K562 (cell line): ENCODE measurements around the gene MAP3K4. TPM values are rescaled to one million over a fixed set of nuclear protein-coding genes. Genes with fewer than 3 reads are reported as not detected.

Source experiments
- BMI1 ChIP-seq: fragments of 150-350 bp; IDR thresholded peaks from 2 replicates; pipeline ENCODE4 v1.6.1; 2014; ENCODE audit warnings: low read length
- BRD4 ChIP-seq: fragments of 200-600 bp; sonication (generic); IDR thresholded peaks from 2 replicates; pipeline ENCODE4 v1.6.1; 2017; ENCODE audit warnings: inconsistent platforms
- CBFA2T2 ChIP-seq: fragments of 450-650 bp; conservative IDR thresholded peaks from 2 replicates; pipeline ENCODE4 v1.6.1; 2017; ENCODE audit warnings: mild to moderate bottlenecking
- CBX3 ChIP-seq, 2 experiments: IDR thresholded peaks; 1 replicate in 1 of 2; 2 replicates in 1 of 2; pipeline ENCODE4 v1.6.1; 2012; ENCODE audit warnings: inconsistent platforms in 2 of 2, low read length in 2 of 2, borderline replicate concordance in 1 of 2, control low read depth in 1 of 2
- HDAC6 ChIP-seq: IDR thresholded peaks from 2 replicates; pipeline ENCODE4 v1.6.1; 2012; ENCODE audit warnings: low read depth, mild to moderate bottlenecking, control low read depth, inconsistent platforms, low read length, moderate library complexity
- MIER1 ChIP-seq: fragments of 450-650 bp; IDR thresholded peaks from 2 replicates; pipeline ENCODE4 v1.6.1; 2016; ENCODE audit warnings: antibody characterized with exemption, mild to moderate bottlenecking, low read depth
- RHOXF2B ChIP-seq: fragments of 250-450 bp; sonication (Bioruptor Pico); conservative IDR thresholded peaks from 2 replicates; pipeline ENCODE4 v1.5.1; 2021
- SETDB1 ChIP-seq: IDR thresholded peaks from one replicate; pipeline ENCODE4 v1.6.1; 2012; ENCODE audit warnings: low read length, control low read depth, inconsistent platforms
- SRSF9 ChIP-seq: fragments of 200-400 bp; formaldehyde crosslinking; IDR thresholded peaks from 2 replicates; pipeline ENCODE4 v1.6.1; 2017; ENCODE audit warnings: low read depth, low read length, borderline replicate concordance
- THRAP3 ChIP-seq: fragments of 450-650 bp; IDR thresholded peaks from 2 replicates; pipeline ENCODE4 v1.6.1; 2016; ENCODE audit warnings: mild to moderate bottlenecking, inconsistent platforms, borderline replicate concordance
- ZNF589 ChIP-seq: fragments of 200-800 bp; sonication (Bioruptor generic); IDR thresholded peaks from 2 replicates; pipeline ENCODE4 v1.6.1; 2016; ENCODE audit warnings: low read depth, missing genetic modification characterization, missing compliant biosample characterization
- ZNF644 ChIP-seq: fragments of 200-800 bp; sonication (Bioruptor generic); IDR thresholded peaks from 2 replicates; pipeline ENCODE4 v1.6.1; 2016; ENCODE audit warnings: low read depth, missing genetic modification characterization, missing compliant biosample characterization
- ZNF830 ChIP-seq: fragments of 250-450 bp; sonication (Bioruptor Pico); IDR thresholded peaks from 2 replicates; pipeline ENCODE4 v1.5.0; 2021; ENCODE audit warnings: mild to moderate bottlenecking
- polyA plus RNA-seq, 8 experiments: library from polyadenylated mRNA; depleted of rRNA in 4 of 8; stranded (reverse) in 5 of 8; unstranded in 3 of 8; fragments of >200 nt; fragmentation: Nextera tagmentation in 2 of 8; fragmentation: Illumina TruSeq in 1 of 8; extraction: Ambion mirVana in 2 of 8; extraction: Trizol in 1 of 8; gene quantifications; 2 replicates each; pipeline versions ENCODE4 v1.2.1 to v1.2.3, GENCODE V29; 2011 to 2014; ENCODE audit warnings: inconsistent platforms in 1 of 8, missing spikeins in 1 of 8
- total RNA-seq, 7 experiments: library from RNA; depleted of rRNA in 6 of 7; stranded (reverse); fragments of >200 nt in 6 of 7; fragmentation: Illumina TruSeq in 2 of 7; extraction: Trizol in 2 of 7; gene quantifications; 2 replicates each; pipeline versions ENCODE4 v1.2.1 to v1.2.3, GENCODE V29; 2011 to 2021; ENCODE audit warnings: low replicate concordance in 1 of 7
- TF ChIP-seq, protein P1 (sequence below): fragments of 450-650 bp; IDR thresholded peaks from 2 replicates; pipeline ENCODE4 v1.6.1; 2016; ENCODE audit warnings: borderline replicate concordance
- TF ChIP-seq, protein P2 (sequence below): fragments of 450-650 bp; conservative IDR thresholded peaks from 2 replicates; pipeline ENCODE4 v1.6.1; 2016; ENCODE audit warnings: missing genetic modification characterization, low read depth, mild to moderate bottlenecking, missing compliant biosample characterization, moderate library complexity
- TF ChIP-seq, protein P3 (sequence below): sonication (generic); formaldehyde crosslinking; IDR thresholded peaks from 2 replicates; pipeline ENCODE4 v1.4.0; 2020; ENCODE audit warnings: mild to moderate bottlenecking, missing genetic modification reagents
- TF ChIP-seq, protein P4 (sequence below): sonication (generic); formaldehyde crosslinking; IDR thresholded peaks from 2 replicates; pipeline ENCODE4 v1.8.0; 2023; ENCODE audit warnings: missing genetic modification reagents, mild to moderate bottlenecking, borderline replicate concordance

MAP3K4 gene
- total and polyA plus RNA-seq, 9 of the 15 experiments (the other 6 are each of a cell fraction or from before 2014, with no cell fraction given), result 21.0 to 77.2 (median 48.9) TPM

DNA sequence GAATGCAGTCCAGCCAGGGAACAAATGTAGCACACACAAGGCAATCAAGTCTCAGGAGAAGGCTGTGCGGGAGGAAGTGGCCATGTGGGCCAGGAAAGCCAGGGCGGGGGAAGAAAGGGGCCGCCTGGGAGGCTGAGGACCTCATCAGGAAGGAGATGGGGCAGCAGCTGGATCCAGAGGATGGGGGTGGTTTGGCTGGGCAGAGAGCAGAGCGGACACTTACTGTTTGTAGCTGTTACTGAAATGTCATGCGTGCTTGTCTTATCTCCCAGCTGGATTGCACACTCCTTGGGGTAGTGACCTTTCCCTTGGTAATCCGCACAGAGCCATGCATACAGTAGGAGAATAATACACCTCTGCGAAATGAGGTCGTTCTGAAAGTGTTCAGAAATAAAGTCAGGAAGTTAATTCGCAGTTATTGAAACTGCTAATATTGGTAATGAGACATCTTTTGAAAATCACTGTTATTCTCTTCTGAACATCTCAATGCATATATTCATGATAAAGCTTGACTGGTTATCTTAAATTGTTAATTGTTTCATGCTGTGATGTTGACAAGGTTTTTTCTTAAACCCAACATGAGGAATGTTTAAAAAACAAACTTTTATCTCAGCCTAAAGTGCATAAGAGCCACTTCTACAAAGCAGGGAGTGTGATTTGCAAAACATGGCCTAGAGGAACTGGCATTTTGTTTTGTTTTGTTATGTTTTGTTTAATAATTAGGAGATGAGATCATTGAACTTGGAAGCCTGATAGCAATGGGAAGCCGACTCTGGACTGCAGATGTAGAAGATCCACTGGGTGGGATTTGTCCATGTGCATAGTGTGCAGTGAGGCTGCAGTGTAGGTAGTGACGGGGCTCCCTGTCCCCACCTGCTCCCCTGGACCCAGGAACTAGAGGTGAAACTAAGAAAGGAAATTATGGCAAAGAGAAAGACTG, 18.0 kb upstream of the MAP3K4 start (continued):
- TF ChIP-seq, protein P1, sequence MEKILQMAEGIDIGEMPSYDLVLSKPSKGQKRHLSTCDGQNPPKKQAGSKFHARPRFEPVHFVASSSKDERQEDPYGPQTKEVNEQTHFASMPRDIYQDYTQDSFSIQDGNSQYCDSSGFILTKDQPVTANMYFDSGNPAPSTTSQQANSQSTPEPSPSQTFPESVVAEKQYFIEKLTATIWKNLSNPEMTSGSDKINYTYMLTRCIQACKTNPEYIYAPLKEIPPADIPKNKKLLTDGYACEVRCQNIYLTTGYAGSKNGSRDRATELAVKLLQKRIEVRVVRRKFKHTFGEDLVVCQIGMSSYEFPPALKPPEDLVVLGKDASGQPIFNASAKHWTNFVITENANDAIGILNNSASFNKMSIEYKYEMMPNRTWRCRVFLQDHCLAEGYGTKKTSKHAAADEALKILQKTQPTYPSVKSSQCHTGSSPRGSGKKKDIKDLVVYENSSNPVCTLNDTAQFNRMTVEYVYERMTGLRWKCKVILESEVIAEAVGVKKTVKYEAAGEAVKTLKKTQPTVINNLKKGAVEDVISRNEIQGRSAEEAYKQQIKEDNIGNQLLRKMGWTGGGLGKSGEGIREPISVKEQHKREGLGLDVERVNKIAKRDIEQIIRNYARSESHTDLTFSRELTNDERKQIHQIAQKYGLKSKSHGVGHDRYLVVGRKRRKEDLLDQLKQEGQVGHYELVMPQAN, result no peak
- TF ChIP-seq CBX3 (IDR thresholded peaks at IDR 0.05; ENCODE audit: borderline replicate concordance in 1 of 2, low read length in 2 of 2) (no peak; a peak in 1 of 3 replicates), ZNF830 (CRISPR knock-in tag) (no peak), RHOXF2B (CRISPR knock-in tag) (no peak), BMI1 (no peak), THRAP3 (no peak), ZNF644 (no peak), HDAC6 (no peak), MIER1 (no peak), ZNF589 (CRISPR knock-in tag) (no peak), CBFA2T2 (peak; percentile 61), SRSF9 (no peak), BRD4 (no peak), SETDB1 (no peak)
- TF ChIP-seq, protein P2, sequence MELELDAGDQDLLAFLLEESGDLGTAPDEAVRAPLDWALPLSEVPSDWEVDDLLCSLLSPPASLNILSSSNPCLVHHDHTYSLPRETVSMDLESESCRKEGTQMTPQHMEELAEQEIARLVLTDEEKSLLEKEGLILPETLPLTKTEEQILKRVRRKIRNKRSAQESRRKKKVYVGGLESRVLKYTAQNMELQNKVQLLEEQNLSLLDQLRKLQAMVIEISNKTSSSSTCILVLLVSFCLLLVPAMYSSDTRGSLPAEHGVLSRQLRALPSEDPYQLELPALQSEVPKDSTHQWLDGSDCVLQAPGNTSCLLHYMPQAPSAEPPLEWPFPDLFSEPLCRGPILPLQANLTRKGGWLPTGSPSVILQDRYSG, result no peak
- TF ChIP-seq, protein P3, sequence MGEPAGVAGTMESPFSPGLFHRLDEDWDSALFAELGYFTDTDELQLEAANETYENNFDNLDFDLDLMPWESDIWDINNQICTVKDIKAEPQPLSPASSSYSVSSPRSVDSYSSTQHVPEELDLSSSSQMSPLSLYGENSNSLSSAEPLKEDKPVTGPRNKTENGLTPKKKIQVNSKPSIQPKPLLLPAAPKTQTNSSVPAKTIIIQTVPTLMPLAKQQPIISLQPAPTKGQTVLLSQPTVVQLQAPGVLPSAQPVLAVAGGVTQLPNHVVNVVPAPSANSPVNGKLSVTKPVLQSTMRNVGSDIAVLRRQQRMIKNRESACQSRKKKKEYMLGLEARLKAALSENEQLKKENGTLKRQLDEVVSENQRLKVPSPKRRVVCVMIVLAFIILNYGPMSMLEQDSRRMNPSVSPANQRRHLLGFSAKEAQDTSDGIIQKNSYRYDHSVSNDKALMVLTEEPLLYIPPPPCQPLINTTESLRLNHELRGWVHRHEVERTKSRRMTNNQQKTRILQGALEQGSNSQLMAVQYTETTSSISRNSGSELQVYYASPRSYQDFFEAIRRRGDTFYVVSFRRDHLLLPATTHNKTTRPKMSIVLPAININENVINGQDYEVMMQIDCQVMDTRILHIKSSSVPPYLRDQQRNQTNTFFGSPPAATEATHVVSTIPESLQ (CRISPR knock-in tag), result no peak
- TF ChIP-seq, protein P4, sequence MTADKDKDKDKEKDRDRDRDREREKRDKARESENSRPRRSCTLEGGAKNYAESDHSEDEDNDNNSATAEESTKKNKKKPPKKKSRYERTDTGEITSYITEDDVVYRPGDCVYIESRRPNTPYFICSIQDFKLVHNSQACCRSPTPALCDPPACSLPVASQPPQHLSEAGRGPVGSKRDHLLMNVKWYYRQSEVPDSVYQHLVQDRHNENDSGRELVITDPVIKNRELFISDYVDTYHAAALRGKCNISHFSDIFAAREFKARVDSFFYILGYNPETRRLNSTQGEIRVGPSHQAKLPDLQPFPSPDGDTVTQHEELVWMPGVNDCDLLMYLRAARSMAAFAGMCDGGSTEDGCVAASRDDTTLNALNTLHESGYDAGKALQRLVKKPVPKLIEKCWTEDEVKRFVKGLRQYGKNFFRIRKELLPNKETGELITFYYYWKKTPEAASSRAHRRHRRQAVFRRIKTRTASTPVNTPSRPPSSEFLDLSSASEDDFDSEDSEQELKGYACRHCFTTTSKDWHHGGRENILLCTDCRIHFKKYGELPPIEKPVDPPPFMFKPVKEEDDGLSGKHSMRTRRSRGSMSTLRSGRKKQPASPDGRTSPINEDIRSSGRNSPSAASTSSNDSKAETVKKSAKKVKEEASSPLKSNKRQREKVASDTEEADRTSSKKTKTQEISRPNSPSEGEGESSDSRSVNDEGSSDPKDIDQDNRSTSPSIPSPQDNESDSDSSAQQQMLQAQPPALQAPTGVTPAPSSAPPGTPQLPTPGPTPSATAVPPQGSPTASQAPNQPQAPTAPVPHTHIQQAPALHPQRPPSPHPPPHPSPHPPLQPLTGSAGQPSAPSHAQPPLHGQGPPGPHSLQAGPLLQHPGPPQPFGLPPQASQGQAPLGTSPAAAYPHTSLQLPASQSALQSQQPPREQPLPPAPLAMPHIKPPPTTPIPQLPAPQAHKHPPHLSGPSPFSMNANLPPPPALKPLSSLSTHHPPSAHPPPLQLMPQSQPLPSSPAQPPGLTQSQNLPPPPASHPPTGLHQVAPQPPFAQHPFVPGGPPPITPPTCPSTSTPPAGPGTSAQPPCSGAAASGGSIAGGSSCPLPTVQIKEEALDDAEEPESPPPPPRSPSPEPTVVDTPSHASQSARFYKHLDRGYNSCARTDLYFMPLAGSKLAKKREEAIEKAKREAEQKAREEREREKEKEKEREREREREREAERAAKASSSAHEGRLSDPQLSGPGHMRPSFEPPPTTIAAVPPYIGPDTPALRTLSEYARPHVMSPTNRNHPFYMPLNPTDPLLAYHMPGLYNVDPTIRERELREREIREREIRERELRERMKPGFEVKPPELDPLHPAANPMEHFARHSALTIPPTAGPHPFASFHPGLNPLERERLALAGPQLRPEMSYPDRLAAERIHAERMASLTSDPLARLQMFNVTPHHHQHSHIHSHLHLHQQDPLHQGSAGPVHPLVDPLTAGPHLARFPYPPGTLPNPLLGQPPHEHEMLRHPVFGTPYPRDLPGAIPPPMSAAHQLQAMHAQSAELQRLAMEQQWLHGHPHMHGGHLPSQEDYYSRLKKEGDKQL (CRISPR knock-in tag), result no peak
